Urothelium cell line (cell line): Measurements from ENCODE around the gene QRICH2.
A peak's percentile ranks its signal among the peaks of the same experiment; 100 is the strongest.
"Not testable (repeated sequence)": the region's sequence is repeated elsewhere in the genome, so short reads cannot be mapped to it uniquely, and the experiment has no call there.

Source experiments
- DNase-seq: peaks from one replicate; pipeline ENCODE4 v3.0.0; 2011; ENCODE audit warnings: low spot score, mixed read lengths
- FAIRE-seq: peaks from 2 replicates; lab custom pipeline; 2011; peaks lifted over from hg19 to GRCh38; lab: Jason Lieb, UNC

Gene QRICH2

DNA sequence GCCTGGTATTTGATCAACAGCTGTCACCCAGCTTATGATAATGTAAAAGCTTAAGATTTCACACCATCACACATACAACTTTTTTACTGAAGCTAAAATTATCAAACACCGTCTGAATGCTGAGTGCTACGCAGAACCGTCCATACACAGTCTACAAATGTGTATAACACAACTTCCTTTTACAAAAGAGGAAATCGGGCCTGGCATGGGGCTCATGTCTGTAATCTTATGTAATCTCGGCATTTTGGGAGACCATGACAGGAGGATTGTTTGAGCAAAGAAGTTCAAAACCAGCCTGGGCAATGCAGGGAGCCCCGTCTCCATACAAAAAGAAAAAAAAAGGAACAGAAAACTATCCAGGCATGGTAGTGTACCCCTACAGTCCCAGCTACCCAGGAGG lies 19.6 kb upstream of the QRICH2 start:
- FAIRE-seq: no peak
- no peak for DNase-seq

DNA sequence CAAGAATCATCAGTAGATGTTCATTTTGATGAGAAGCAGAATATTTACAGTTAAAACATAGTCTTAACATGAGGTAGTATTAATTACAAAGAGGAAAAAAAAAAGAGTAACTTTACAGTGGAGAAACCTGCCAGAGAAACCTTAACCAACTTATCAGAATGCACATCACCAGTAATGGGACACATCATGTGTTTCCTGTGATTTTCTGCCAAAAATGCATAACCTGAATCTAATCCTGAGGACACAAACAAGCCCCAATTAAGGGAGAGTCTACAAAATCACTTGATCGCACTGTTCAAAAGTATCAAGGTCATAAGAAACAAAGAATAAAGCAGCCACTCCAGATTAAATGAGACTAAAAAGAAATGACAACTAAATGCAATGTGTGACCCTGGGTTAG lies 18.2 kb upstream of the QRICH2 start:
- no peak for DNase-seq
- no peak for FAIRE-seq

DNA sequence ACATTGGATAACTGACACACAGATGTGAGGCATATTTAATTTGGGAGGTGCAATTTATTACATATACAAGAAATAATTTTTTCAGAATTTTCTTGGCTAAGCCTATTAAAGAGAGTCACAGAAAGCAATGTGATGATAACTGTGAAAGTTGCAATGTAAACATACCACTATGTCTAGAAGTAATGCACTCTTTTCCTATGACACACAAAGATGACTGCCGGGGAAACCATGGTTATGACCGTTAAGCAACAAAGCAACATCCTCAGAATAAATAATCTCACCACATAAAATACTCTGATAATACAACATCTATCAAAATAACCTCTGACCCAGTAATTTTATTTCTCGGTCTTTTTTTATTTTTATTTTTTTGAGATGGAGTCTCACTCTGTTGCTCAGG lies 10.5 kb upstream of the QRICH2 start:
- no peak for DNase-seq
- FAIRE-seq: no peak

DNA sequence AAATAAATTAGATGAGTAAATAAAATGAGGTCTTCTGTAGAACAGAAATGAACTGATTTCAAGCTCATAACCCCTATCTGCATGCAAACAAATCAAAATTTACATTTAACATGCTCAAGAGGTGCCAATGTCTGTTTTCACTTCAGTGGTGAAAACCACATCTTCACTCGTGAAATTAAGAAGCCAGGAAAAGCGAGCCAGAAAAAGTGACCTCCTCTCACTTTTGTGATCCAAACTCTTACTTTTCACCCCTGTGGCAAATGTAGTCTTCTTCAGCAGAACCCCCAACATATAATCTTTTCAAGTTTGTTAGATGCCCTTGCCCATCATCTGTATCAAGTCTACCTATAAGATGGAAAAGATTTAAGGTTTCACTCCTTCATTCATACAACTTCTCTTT lies 9.5 kb upstream of the QRICH2 start:
- FAIRE-seq (no peak), DNase-seq (no peak)

DNA sequence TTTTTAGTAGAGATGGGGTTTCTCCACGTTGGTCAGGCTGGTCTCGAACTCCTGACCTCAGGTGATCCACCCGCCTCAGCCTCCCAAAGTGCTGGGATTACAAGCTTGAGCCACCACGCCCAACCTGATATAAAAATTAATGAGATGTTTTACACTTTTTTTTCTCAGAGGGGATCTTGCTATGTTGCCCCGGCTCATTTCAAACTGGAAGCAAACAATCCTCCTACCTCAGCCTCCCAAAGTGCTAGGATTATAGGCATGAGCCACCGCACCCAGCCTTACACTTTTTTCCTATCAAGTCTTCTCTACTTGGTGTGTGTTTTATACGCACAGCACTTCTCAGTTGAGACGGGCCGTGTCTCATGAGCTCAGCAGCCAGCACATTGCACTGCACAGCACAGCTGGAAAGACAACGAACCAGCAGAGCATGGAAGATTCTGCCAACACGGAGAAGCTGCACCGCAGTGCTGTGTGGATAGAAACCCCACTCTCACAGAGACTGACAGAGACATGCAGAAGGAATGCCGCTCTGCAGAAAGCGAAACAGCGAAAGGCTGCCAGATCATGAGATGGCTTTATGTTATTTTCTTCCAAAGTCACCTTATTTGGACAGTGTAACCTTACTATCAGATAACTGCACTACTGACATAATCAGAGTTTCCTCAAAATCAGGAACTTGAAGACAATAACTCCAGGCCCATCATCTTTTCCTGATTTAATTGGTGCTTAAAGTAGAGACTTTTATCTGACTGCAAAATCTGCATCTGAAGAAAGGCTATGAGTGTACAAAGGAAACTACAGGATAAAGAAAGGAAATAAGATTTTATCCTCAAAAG lies 6.5 kb upstream of the QRICH2 start:
- FAIRE-seq (no peak), DNase-seq (no peak)

DNA sequence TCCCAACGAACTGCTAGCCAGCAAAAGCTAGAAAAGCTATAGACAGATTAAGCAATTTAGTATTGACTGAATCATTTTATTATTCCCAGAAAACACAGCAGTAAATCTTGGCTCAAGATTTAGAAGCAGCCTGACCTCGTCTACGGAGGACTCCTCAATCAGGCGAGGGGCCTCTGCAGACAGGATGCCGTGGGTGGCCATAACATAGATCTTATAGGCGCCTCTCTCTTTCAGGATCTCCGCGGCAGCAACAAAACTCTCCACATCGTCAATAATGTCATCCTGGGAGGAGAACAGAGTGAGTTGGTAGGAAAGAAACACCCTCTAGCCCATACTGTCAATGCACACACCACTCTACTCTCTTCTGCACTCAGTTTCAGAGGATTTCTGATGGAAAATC lies 4.7 kb upstream of the QRICH2 start:
- FAIRE-seq: no peak
- DNase-seq: no peak

DNA sequence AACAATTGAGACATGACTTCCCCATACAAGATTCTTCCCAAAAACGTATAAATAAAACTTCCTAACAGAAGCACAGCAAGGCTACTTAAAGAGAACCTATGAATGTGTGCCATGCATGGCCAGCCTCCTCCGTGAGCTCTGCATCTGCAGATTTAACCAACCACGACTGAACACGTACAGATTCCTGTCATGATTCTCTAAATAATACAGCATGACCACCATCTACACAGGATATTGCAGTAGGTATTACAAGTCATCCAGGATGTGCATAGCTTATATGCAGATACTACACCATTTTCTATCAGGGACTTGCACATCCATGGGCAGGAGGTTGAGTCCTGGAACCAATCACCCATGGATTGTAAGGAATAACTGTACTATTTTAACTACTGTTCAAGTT lies 1.4 kb upstream of the QRICH2 start:
- no peak for DNase-seq
- no peak for FAIRE-seq

DNA sequence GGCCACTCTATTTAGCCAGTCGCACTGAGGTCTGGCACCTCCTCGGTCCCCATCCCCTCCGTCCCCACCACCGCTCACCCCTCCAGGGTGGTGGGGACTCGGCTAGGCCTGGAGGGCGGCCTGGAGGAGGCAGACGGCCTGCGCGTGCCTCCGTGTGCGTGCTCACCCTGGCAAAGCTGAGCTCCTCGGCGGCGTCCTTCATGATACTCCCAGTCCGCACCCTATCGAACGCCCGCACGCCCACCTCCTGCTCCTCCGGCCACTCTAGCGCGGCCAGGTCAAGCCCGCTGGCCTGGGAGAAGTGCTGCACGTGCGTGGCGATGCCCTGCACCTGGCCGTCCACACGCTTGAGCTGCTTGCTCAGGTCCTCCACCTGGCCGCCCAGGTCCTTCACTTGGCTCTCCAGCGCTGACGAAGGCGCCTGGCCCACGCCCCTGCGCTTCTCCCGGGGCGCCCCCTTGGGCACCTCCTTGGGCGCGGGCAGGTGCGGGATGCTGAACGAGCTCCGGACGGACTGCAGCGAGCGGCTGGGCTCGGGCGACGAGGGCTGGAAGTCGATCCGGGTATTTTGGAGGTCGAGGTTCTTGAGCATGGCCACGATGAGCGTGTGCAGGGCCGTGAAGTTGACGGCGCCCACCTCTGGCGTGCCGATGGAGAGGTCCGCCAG lies 644 bp downstream of the QRICH2 start:
- FAIRE-seq: no peak
- DNase-seq: no peak

DNA sequence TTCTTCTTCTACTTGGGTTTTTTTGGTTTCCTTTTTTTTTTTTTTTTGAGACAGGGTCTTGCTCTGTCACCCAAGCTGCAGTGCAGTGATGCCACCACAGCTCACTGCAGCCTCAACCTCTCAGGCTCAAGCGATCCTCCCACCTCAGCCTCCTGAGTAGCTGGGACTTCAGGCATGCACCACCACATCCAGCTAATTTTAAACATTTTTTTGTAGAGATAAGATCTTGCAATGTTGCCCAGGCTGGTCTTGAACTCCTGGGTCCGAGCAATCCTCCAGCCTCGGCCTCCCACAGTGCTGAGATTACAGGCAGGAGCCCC lies 3.0 kb downstream of the QRICH2 start:
- not testable (repeated sequence) for DNase-seq

DNA sequence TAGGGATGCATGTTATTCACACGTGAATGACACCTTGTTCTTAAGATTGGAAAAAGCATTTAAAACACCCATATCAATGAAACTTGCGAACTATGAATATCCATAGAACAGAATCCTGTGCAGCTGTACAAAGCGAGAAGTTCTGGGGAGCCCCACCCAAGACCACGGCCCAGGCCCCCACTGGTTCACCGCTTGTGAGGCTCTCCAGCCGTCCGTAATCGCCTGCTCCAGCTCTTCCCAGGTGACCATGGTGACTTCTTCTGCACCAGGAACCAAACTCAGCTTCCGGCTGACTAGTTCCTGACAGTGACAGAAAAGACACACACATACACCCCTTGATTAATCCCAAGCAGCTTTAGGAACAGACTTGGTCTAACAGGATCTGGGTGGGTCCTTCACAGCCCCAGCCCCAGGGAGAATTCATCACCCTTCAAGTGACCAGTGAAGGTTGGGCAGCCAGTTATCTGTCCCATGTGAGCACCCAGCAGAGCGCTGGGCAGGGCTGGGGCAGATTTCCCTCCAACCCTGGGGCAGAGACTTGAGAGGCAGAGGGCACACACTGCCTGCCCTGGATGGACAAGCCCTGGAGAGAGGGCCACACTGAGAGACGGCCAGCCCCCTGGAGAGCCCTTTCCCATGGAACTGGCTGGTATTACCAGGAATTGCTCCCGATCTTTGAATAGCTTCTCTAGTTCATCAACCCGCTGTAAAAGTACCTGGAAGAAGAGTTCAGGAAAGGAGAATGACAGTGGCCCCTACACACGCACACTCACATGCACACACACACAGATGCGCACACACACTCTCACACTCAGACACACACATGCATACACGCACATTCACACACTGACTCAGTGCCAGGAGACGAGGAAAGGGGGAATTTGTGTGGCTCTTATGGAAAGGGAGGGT lies 3.6 kb downstream of the QRICH2 start:
- no peak for FAIRE-seq

More for the DNA sequence above, 3.0 kb downstream of the QRICH2 start:
- not testable (repeated sequence) for FAIRE-seq

DNA sequence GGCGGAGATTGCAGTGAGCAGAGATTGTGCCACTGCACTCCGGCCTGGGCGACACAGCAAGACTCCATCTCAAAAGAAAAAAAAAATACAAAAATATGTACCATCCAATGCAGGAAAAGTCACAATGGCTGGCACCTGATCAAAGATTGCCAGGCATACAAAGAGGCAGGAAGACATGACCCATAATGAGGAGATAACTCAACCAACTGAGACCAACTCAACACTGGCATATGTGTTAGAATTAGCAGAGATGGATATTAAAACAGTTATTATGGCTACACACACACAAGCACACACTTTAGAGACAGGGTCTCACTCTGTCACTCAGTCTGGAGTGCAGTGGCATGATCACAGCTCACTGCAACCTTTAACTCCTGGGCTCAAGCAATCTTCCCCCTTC lies 10.6 kb downstream of the QRICH2 start:
- DNase-seq: no peak
- FAIRE-seq: no peak

More for the DNA sequence above, 3.6 kb downstream of the QRICH2 start:
- no peak for DNase-seq

DNA sequence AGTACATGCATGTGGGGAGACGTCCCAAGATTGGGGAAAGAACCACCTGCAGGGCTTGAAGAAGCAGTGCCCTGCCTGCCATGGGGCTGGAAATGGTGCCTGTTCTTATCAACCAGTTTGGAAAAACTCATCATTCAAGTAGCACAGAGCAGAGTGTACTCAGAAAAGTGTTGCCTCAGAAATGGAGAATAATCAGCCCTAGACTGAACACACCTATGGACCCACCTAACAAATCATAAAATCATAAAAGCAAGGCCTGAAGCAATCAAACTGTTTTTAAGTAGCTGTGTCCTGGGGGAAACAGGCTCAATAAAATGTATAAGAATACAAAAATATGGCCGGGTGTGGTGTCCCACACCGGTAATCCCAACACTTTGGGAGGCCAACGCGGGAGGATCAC lies 11.2 kb downstream of the QRICH2 start:
- no peak for DNase-seq
- FAIRE-seq: no peak

DNA sequence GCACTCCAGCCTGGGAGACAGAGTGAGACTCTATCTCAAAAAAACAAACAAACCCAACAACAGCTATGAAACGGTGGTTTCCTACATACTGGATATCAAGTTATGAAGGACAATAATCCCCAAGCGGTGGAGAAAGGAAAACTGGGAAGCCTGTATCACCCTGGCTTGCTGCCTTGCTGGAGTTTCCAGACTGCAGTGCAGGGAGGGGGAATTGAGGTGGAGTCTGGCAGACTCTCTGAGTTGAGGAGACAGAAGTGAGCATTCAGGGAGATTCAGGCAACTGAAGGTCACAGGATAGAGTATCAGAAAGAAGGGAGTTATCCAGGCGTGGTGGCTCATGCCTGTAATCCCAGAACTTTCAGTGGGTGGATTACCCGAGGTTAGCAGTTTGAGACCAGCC lies 11.9 kb downstream of the QRICH2 start:
- DNase-seq (no peak), FAIRE-seq (no peak)

DNA sequence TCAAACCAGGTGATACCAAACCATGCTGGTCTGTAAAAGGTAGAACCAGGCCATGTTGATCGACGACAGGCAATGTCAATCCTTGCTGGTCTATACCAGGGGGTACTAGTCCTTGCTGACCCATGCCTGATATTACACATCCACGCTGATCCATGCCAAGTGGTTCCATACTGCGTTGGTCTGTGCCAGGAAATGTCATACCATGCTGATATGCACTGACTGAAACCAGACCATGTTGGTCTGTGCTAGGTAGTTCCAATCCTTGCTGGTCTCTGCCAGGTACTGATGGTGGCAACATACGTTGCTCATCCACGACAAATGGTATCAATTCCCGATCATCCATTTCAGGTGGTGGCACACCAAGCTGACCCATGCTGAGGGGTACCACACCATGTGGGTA lies 15.0 kb downstream of the QRICH2 start:
- no peak for FAIRE-seq
- no peak for DNase-seq

DNA sequence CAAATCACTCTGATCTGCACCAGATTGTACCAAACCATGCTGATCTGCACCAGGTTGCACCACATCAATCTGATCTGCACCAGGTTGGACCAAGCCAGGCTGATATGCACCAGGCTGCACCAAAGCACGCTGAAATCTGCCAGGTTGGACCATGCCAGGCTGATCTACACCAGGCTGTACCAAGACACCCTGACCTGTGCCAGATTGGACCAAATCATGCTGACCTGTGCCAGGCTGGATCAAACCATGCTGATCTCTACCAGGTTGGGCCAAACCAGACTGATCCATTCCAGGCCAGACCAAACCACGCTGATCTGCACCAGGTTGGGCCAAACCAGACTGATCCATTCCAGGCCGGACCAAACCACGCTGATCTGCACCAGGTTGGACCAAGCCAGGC lies 15.5 kb downstream of the QRICH2 start:
- DNase-seq: no peak
- FAIRE-seq: no peak

DNA sequence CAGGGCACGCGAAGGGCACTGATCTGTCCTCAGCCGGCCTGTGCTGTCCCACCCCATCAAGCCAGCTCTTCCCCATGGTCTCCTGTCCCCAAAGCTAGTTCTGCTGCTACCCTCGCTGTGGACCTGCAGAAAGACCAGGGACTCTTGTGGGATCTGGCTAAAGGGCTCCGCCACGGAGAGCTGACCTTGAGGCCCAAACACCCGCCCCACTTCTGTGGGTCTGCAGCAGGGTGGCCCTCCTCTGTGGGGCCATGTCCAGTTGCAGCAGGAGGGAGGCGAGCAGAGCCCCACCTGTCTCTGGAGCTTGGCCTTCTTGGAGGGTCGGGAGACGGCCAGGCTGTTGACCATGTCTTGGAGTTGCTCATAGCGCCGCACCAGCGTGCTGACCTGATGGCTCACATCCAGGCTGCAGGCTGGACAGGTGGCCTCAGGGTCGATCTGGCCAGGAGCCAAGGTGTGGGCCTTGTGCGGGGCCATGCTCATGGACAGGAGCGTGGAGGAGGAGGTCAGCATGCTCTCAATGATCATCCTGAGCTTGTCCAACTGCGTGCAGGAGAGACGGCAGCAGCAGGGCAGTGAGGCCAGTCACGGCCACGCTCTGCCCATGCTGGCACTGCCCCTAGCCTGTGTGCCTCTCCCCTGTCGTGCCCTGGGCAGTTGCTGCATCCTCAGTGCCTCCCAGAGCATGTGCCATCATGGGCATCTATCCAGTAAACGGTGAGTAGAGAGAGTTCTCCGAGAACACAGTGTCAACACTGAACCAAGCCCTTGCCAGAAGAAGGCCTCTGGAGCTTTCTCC lies 26.3 kb downstream of the QRICH2 start:
- no peak for DNase-seq
- no peak for FAIRE-seq

DNA sequence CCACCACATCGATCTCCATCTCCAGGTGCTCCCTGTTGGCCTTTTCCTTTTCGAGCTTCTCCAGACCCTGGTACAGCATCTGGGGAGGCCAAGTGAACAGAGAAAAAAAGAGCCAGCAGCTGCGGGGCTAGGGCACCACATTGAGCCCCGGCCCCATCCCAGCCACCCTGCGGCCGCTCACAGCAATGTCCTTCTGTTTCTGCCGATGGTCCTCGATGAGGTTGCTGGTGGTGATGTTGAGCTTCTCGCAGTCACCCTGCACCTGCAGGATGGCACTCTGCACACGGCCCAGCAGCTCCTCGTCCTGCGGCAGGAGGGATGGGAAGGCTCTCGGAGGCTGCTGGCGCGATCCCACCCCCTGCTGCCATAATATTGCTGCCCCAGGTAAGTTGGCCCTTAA lies 27.4 kb downstream of the QRICH2 start:
- DNase-seq: no peak
- no peak for FAIRE-seq

DNA sequence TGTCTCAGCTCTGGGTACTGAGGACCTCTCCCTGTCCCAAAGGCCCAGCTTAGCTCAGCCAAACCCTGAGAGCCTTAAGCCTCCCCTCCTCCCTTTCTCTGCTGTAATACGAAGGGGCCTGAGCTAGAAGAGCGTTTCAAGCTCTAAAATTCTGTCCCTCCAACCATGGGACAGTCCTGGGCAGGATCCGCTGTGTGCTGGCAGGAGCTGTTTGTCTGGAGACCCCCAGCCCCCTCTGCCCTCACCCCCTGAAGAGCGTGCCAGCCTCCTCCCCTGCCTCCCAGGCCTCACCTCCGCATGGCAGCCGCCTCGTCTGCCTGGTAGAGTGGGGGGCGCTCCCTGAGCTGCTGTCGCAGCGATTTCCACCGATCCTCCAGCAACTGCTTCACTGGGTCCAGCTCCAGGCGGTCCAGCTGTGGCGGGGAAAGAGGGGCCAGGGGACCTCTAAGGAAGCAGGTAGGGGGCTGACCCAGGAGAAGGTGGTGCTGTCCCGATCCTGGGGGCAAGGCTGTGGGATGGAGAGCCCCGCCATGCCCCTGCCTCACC lies 28.3 kb downstream of the QRICH2 start:
- no peak for FAIRE-seq
- no peak for DNase-seq

DNA sequence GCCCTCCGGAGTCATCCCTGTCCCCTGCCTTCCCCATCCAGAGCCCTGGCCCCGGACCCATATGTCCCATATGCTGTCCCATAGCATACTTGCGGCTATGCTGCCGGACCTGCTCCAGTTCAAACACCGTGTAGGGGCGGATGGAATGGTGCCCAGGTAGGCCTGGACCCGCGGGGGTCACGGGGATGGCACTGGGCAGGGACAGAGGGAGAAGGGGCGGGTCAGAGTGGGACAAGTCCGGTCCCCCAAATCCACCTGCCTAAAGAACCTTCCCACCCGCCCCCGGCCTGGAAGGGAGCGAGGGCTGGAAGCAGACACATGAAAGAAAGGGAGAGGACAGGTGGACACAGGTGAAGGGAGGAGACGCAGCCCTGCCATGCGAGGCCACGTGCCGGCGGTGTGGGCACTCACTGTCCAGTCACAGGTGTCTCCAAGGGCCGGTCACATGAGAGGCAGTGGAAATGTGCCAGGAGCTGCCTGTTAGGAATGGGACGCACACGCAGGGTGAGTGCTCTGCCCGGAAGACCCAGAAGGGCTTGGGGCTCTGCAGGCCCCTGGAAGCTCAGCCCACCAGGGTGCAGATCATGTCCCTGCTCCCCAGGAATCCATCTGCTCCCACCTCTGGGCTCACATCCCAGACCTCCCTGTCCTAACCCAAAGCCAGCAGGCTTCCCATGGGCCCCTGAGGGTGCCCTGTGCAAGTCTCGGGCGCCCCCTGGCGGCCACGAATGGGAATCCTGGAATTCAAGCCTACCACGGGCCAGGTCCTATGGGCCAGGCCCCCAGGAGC lies 28.9 kb downstream of the QRICH2 start:
- FAIRE-seq (no peak), DNase-seq (peak; percentile 92)
